ENCODE results near the gene CASR. TPM values are rescaled to one million over a fixed set of nuclear protein-coding genes. Genes with fewer than 3 reads are reported as not detected.
A peak's percentile ranks its signal among the peaks of the same experiment; 100 is the strongest.

The CASR gene
- total RNA-seq, 1 donor from 2014 or later, result not detected

- TF ChIP-seq CTCF (IDR thresholded peaks at IDR 0.05; ENCODE audit: unreplicated experiment), result no peak
- H3K27ac Mint-ChIP-seq (ENCODE audit: unreplicated experiment), result no peak overlapping the region
- peaks cover 4% of the 10 kb centered on the region for H3K4me1 Mint-ChIP-seq (ENCODE audit: unreplicated experiment)
- H3K9me3 Mint-ChIP-seq (ENCODE audit: unreplicated experiment), result no peaks in the 10 kb centered on the region
- H3K36me3 Mint-ChIP-seq (ENCODE audit: low read depth, unreplicated experiment), result no peaks in the 10 kb centered on the region
- peaks cover 1% of the 10 kb centered on the region for H3K27me3 Mint-ChIP-seq (ENCODE audit: unreplicated experiment)
- DNase-seq (ENCODE audit: low spot score), result no peak
- H3K4me3 Mint-ChIP-seq (ENCODE audit: unreplicated experiment), result no peak overlapping the region
Observed at GRCh38 chr3:122294359-122294758, 110.9 kb downstream of the CASR start.

GRCh38 chr3:122295266-122296062 lies 112.0 kb downstream of the CASR start:
- no peak for TF ChIP-seq CTCF (IDR thresholded peaks at IDR 0.05; ENCODE audit: unreplicated experiment)

GRCh38 chr3:122298239-122298638 lies 114.8 kb downstream of the CASR start:
- no peak overlapping the region for H3K27ac Mint-ChIP-seq (ENCODE audit: unreplicated experiment)
- H3K27me3 Mint-ChIP-seq (ENCODE audit: unreplicated experiment), result no peaks in the 10 kb centered on the region
- no peaks in the 10 kb centered on the region for H3K36me3 Mint-ChIP-seq (ENCODE audit: low read depth, unreplicated experiment)
- DNase-seq (ENCODE audit: low spot score), result no peak
- no peak overlapping the region for H3K4me3 Mint-ChIP-seq (ENCODE audit: unreplicated experiment)
- peaks cover 4% of the 10 kb centered on the region for H3K4me1 Mint-ChIP-seq (ENCODE audit: unreplicated experiment)
- no peak for TF ChIP-seq CTCF (IDR thresholded peaks at IDR 0.05; ENCODE audit: unreplicated experiment)
- no peaks in the 10 kb centered on the region for H3K9me3 Mint-ChIP-seq (ENCODE audit: unreplicated experiment)

More at GRCh38 chr3:122295266-122296062, 112.0 kb downstream of the CASR start:
- peaks cover 1% of the 10 kb centered on the region for H3K27me3 Mint-ChIP-seq (ENCODE audit: unreplicated experiment)
- DNase-seq (ENCODE audit: low spot score), result no peak
- H3K9me3 Mint-ChIP-seq (ENCODE audit: unreplicated experiment), result no peaks in the 10 kb centered on the region
- H3K27ac Mint-ChIP-seq (ENCODE audit: unreplicated experiment), result no peak overlapping the region
- no peaks in the 10 kb centered on the region for H3K36me3 Mint-ChIP-seq (ENCODE audit: low read depth, unreplicated experiment)
- H3K4me1 Mint-ChIP-seq (ENCODE audit: unreplicated experiment), result peaks cover 4% of the 10 kb centered on the region
- H3K4me3 Mint-ChIP-seq (ENCODE audit: unreplicated experiment), result no peak overlapping the region

- H3K9me3 Mint-ChIP-seq (ENCODE audit: unreplicated experiment), result no peaks in the 10 kb centered on the region
- no peak for TF ChIP-seq CTCF (IDR thresholded peaks at IDR 0.05; ENCODE audit: unreplicated experiment)
- H3K27me3 Mint-ChIP-seq (ENCODE audit: unreplicated experiment), result no peaks in the 10 kb centered on the region
- no peak overlapping the region for H3K27ac Mint-ChIP-seq (ENCODE audit: unreplicated experiment)
- no peaks in the 10 kb centered on the region for H3K4me1 Mint-ChIP-seq (ENCODE audit: unreplicated experiment)
- no peak for DNase-seq (ENCODE audit: low spot score)
- no peaks in the 10 kb centered on the region for H3K36me3 Mint-ChIP-seq (ENCODE audit: low read depth, unreplicated experiment)
- H3K4me3 Mint-ChIP-seq (ENCODE audit: unreplicated experiment), result no peak overlapping the region
Observed at GRCh38 chr3:122299215-122299614, 115.7 kb downstream of the CASR start.

- H3K4me3 Mint-ChIP-seq (ENCODE audit: unreplicated experiment), result no peak overlapping the region
- no peaks in the 10 kb centered on the region for H3K9me3 Mint-ChIP-seq (ENCODE audit: unreplicated experiment)
- H3K27ac Mint-ChIP-seq (ENCODE audit: unreplicated experiment), result no peak overlapping the region
- TF ChIP-seq CTCF (IDR thresholded peaks at IDR 0.05; ENCODE audit: unreplicated experiment), result peak; percentile 71
- peak; percentile 17 for DNase-seq (ENCODE audit: low spot score)
- no peaks in the 10 kb centered on the region for H3K27me3 Mint-ChIP-seq (ENCODE audit: unreplicated experiment)
- H3K36me3 Mint-ChIP-seq (ENCODE audit: low read depth, unreplicated experiment), result no peaks in the 10 kb centered on the region
- no peaks in the 10 kb centered on the region for H3K4me1 Mint-ChIP-seq (ENCODE audit: unreplicated experiment)
Observed at GRCh38 chr3:122299872-122300460, 116.5 kb downstream of the CASR start.

All from endothelial cell (in vitro differentiated cells).